ENCODE measurements around the gene ECD. TPM values are rescaled to one million over a fixed set of nuclear protein-coding genes. Genes with fewer than 3 reads are reported as not detected.

The ECD gene
- total and polyA plus RNA-seq, 2 of the 4 experiments (the other 2 are of a cell fraction): 22.1 to 32.8 TPM

GRCh38 chr10:73116017-73116416, 51.8 kb downstream of the ECD start:
- no peak for DNase-seq
- no CpG with 5 or more reads among the region's 1 CpG for WGBS, 2 experiments (ENCODE audit: extremely low coverage in 2 of 2, insufficient read length in 1 of 2)
- no peak overlapping the region for H3K18ac ChIP-seq (ENCODE audit: low read depth, low read length)
- H3K4me2 ChIP-seq (ENCODE audit: low read depth, low read length): no peak overlapping the region
- H4K20me1 ChIP-seq (ENCODE audit: insufficient read depth, low read length): no peaks in the 10 kb centered on the region
- no peak overlapping the region for H4K8ac ChIP-seq (ENCODE audit: low read depth in 2 of 2, low read length in 2 of 2)
- H2BK20ac ChIP-seq (ENCODE audit: low read depth, low read length): no peak overlapping the region
- H3K23ac ChIP-seq (ENCODE audit: low read depth, low read length): no peak overlapping the region
- H3K9me1 ChIP-seq (ENCODE audit: insufficient read depth, low read length): no peaks in the 10 kb centered on the region
- no peak overlapping the region for H4K5ac ChIP-seq (ENCODE audit: low read depth, low read length)
- no peak overlapping the region for H3K4me3 ChIP-seq (ENCODE audit: insufficient read depth, low read depth, low read length)
- no peak overlapping the region for H3K9ac ChIP-seq (ENCODE audit: low read depth, low read length)
- intact Hi-C loops (cut with micrococcal nuclease) (no loop called here), in situ Hi-C loops (cut with MboI; ENCODE audit: low sequenced_read_pairs) (no loop called here), dilution Hi-C loops (cut with HindIII; ENCODE audit: low sequenced_read_pairs, unreplicated experiment) (no loop called here)
- peaks cover 16% of the 10 kb centered on the region for H3K4me1 ChIP-seq (ENCODE audit: control insufficient read depth, insufficient read depth, low read length)
- H3K36me3 ChIP-seq (ENCODE audit: control insufficient read depth, insufficient read depth, low read length): no peaks in the 10 kb centered on the region
- H2BK120ac ChIP-seq (ENCODE audit: low read depth, low read length): no peak overlapping the region
- ChIA-PET POLR2A (ENCODE audit: unreplicated experiment) (no interaction called here), CTCF (interaction anchor here (1.3 kb wide), 1 partner anchor 19 kb away, joined by 4 read pairs; the partner anchor contains the start of gene P4HA1)
- BruUV-seq (replicated peaks): no TSS peak
- no peak overlapping the region for H3K56ac ChIP-seq (ENCODE audit: extremely low read depth, insufficient read depth, low read length)
- H3K27me3 ChIP-seq (ENCODE audit: control insufficient read depth, insufficient read depth, low read length): no peaks in the 10 kb centered on the region
- H3K9me3 ChIP-seq (ENCODE audit: control insufficient read depth, insufficient read depth, low read length): no peaks in the 10 kb centered on the region
- no peak for ATAC-seq (ENCODE audit: low read depth)
- no peak overlapping the region for H2BK5ac ChIP-seq (ENCODE audit: low read depth, low read length, poor library complexity, severe bottlenecking)
- no peak overlapping the region for H3K4ac ChIP-seq (ENCODE audit: low read depth, low read length)
- no peak overlapping the region for H2AFZ ChIP-seq (replicated peaks; ENCODE audit: low read length, poor library complexity)
- H4K91ac ChIP-seq (ENCODE audit: insufficient read depth, low read depth, low read length): no peak overlapping the region
- H3K79me1 ChIP-seq (ENCODE audit: low read depth in 1 of 2, low read length in 2 of 2): peaks cover 6 to 12% of the 10 kb centered on the region in 2 experiments; a peak in 3 of 4 replicates
- no peak for TF ChIP-seq CHD1 (IDR thresholded peaks at IDR 0.05; ENCODE audit: low read depth, low read length)
- TF ChIP-seq CTCF (conservative IDR thresholded peaks at IDR 0.05; ENCODE audit: low read depth, low read length): no peak
- no peak for TF ChIP-seq MXI1 (IDR thresholded peaks at IDR 0.05; ENCODE audit: borderline replicate concordance, low read depth, low read length)
- TF ChIP-seq NFE2L2 (IDR thresholded peaks at IDR 0.05; ENCODE audit: low read depth, low read length): no peak
- no peak for TF ChIP-seq RCOR1 (IDR thresholded peaks at IDR 0.05; ENCODE audit: insufficient replicate concordance, low read length)
- TF ChIP-seq RAD21 (IDR thresholded peaks at IDR 0.05; ENCODE audit: low read length): no peak
- no peak for TF ChIP-seq SMC3 (IDR thresholded peaks at IDR 0.05; ENCODE audit: low read depth, low read length)
- TF ChIP-seq, protein P1, sequence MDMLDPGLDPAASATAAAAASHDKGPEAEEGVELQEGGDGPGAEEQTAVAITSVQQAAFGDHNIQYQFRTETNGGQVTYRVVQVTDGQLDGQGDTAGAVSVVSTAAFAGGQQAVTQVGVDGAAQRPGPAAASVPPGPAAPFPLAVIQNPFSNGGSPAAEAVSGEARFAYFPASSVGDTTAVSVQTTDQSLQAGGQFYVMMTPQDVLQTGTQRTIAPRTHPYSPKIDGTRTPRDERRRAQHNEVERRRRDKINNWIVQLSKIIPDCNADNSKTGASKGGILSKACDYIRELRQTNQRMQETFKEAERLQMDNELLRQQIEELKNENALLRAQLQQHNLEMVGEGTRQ (IDR thresholded peaks at IDR 0.05; ENCODE audit: low read depth, low read length): no peak
- TF ChIP-seq MAFK (IDR thresholded peaks at IDR 0.05; ENCODE audit: low read depth, low read length): no peak
- no peak for TF ChIP-seq RFX5 (IDR thresholded peaks at IDR 0.05; ENCODE audit: low read depth, low read length)
- TF ChIP-seq FOS (IDR thresholded peaks at IDR 0.05; ENCODE audit: low read depth, low read length): no peak
- TF ChIP-seq MAZ (IDR thresholded peaks at IDR 0.05; ENCODE audit: borderline replicate concordance, low read depth, low read length): no peak
- no peak for TF ChIP-seq BHLHE40 (IDR thresholded peaks at IDR 0.05; ENCODE audit: low read depth, low read length)
- TF ChIP-seq CEBPB (IDR thresholded peaks at IDR 0.05; ENCODE audit: low read depth, low read length): no peak
- no peak for TF ChIP-seq POLR2A (IDR thresholded peaks at IDR 0.05; ENCODE audit: low read depth, low read length)
- TF ChIP-seq, protein P2, sequence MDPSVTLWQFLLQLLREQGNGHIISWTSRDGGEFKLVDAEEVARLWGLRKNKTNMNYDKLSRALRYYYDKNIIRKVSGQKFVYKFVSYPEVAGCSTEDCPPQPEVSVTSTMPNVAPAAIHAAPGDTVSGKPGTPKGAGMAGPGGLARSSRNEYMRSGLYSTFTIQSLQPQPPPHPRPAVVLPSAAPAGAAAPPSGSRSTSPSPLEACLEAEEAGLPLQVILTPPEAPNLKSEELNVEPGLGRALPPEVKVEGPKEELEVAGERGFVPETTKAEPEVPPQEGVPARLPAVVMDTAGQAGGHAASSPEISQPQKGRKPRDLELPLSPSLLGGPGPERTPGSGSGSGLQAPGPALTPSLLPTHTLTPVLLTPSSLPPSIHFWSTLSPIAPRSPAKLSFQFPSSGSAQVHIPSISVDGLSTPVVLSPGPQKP (IDR thresholded peaks at IDR 0.05; ENCODE audit: borderline replicate concordance, low read depth, low read length): no peak
- H2BK15ac ChIP-seq (ENCODE audit: low read depth, low read length): no peak overlapping the region
- H2AK5ac ChIP-seq (ENCODE audit: low read depth, low read length): no peak overlapping the region
- H3K14ac ChIP-seq (replicated peaks; ENCODE audit: low read depth, low read length): no peak overlapping the region
- H3K27ac ChIP-seq (ENCODE audit: insufficient read depth, low read length): no peak overlapping the region
- no peak overlapping the region for H2AK9ac ChIP-seq (replicated peaks; ENCODE audit: low read depth, low read length, poor library complexity)
